ENCODE results near the gene NSG1. TPM values are rescaled to one million over a fixed set of nuclear protein-coding genes. Genes with fewer than 3 reads are reported as not detected.

Gene NSG1
- polyA plus RNA-seq, 2 of the 4 experiments (the other 2 are of a cell fraction), result 0.26 to 0.34 TPM

DNA sequence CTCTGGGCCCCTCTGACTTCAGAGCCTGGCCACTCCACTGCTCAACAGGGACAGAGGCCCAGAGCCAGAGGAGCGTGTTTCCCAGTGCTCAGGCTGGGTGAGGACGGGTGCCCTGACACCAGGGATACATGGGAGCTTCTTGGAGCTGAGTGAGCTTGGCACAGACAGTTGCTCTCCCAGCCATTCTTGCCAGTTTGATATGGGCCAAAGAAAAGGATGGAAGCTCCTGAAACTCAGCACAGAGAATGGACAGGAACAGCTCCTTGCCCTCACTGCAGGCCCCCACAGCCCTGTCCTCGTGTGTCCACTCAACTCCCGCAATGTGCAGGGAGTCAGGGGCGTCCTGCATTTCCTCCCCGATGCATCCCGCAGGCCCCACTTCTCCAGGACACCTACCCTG is 38.8 kb downstream of the NSG1 start:
- ATAC-seq, result no peak
- 77% methylated on average over 7 of the region's 7 CpGs for WGBS (ENCODE audit: missing lambda C conversion rate)
- FAIRE-seq, result no peak

DNA sequence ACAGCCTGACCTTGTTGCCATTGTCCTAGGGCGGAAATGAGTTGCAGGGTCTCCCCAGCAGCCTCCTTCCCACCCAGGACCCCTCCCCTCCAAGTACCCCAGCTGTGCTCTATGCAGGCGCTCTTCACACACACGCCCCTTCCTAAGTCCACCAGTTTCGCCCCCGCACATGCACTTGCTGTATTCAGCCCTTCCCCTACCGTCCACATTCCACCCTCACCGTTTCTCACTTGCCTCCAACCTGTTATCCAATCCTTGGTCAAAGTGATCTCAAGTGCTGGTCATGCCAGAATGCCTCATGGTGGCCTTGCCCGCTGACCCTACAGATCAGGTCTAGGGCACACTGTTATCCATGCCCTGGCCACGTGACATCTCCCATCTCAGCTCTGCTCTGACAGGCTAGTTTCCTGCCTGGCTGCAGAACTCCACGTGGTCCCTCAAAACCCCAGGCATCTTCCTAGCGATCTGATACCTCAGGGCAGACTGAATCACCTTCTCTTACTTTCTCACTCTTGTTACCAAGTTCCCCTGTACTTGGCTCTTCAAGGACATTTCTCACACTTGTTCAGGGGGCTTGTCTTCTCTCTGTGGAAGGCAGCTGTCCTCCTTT is 39.7 kb downstream of the NSG1 start:
- no peak for ATAC-seq
- no peak for DNase-seq (ENCODE audit: low read depth in 1 of 2, low spot score in 1 of 2)
- TF ChIP-seq HDAC2 (IDR thresholded peaks at IDR 0.05) (no peak), RCOR1 (IDR thresholded peaks at IDR 0.05; ENCODE audit: low read depth, low read length) (no peak), MAZ (IDR thresholded peaks at IDR 0.05; ENCODE audit: borderline replicate concordance, low read depth, low read length) (no peak), FOSB (CRISPR knock-in tag; IDR thresholded peaks at IDR 0.05) (no peak), ESRRA (IDR thresholded peaks at IDR 0.05; ENCODE audit: borderline replicate concordance, low read length) (no peak), RFX5 (IDR thresholded peaks at IDR 0.05) (no peak)
- TF ChIP-seq, protein P1, sequence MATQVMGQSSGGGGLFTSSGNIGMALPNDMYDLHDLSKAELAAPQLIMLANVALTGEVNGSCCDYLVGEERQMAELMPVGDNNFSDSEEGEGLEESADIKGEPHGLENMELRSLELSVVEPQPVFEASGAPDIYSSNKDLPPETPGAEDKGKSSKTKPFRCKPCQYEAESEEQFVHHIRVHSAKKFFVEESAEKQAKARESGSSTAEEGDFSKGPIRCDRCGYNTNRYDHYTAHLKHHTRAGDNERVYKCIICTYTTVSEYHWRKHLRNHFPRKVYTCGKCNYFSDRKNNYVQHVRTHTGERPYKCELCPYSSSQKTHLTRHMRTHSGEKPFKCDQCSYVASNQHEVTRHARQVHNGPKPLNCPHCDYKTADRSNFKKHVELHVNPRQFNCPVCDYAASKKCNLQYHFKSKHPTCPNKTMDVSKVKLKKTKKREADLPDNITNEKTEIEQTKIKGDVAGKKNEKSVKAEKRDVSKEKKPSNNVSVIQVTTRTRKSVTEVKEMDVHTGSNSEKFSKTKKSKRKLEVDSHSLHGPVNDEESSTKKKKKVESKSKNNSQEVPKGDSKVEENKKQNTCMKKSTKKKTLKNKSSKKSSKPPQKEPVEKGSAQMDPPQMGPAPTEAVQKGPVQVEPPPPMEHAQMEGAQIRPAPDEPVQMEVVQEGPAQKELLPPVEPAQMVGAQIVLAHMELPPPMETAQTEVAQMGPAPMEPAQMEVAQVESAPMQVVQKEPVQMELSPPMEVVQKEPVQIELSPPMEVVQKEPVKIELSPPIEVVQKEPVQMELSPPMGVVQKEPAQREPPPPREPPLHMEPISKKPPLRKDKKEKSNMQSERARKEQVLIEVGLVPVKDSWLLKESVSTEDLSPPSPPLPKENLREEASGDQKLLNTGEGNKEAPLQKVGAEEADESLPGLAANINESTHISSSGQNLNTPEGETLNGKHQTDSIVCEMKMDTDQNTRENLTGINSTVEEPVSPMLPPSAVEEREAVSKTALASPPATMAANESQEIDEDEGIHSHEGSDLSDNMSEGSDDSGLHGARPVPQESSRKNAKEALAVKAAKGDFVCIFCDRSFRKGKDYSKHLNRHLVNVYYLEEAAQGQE (IDR thresholded peaks at IDR 0.05), result no peak
- no peaks in the 10 kb centered on the region for H3K9me3 ChIP-seq
- no peak for FAIRE-seq
- H3K4me1 ChIP-seq, result no peaks in the 10 kb centered on the region
- H3K27ac ChIP-seq, result no peak overlapping the region
- H3K4me2 ChIP-seq, result no peak overlapping the region
- 93% methylated on average over 11 of the region's 11 CpGs for WGBS (ENCODE audit: missing lambda C conversion rate)
- CTCF ChIA-PET, result no interaction called here
- POLR2A ChIA-PET, result no interaction called here
- no peak overlapping the region for H3K4me3 ChIP-seq

More for the DNA sequence above, 38.8 kb downstream of the NSG1 start:
- H3K27ac ChIP-seq, result no peak overlapping the region
- H3K4me2 ChIP-seq, result no peak overlapping the region
- ChIA-PET CTCF (interaction anchor here (0.7 to 0.9 kb wide), 2 partner anchors 166 to 319 kb away, joined by 3 read pairs; no protein-coding TSS in a partner anchor), POLR2A (no interaction called here)
- no peak for DNase-seq (ENCODE audit: low read depth in 1 of 2, low spot score in 1 of 2)
- H3K9me3 ChIP-seq, result no peaks in the 10 kb centered on the region
- no peak for TF ChIP-seq ZFP36 (IDR thresholded peaks at IDR 0.05; ENCODE audit: borderline replicate concordance, partially characterized antibody)
- TF ChIP-seq, protein P2, sequence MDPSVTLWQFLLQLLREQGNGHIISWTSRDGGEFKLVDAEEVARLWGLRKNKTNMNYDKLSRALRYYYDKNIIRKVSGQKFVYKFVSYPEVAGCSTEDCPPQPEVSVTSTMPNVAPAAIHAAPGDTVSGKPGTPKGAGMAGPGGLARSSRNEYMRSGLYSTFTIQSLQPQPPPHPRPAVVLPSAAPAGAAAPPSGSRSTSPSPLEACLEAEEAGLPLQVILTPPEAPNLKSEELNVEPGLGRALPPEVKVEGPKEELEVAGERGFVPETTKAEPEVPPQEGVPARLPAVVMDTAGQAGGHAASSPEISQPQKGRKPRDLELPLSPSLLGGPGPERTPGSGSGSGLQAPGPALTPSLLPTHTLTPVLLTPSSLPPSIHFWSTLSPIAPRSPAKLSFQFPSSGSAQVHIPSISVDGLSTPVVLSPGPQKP (IDR thresholded peaks at IDR 0.05; ENCODE audit: low read depth, low read length), result no peak
- H3K4me3 ChIP-seq, result no peak overlapping the region
- no peaks in the 10 kb centered on the region for H3K4me1 ChIP-seq

DNA sequence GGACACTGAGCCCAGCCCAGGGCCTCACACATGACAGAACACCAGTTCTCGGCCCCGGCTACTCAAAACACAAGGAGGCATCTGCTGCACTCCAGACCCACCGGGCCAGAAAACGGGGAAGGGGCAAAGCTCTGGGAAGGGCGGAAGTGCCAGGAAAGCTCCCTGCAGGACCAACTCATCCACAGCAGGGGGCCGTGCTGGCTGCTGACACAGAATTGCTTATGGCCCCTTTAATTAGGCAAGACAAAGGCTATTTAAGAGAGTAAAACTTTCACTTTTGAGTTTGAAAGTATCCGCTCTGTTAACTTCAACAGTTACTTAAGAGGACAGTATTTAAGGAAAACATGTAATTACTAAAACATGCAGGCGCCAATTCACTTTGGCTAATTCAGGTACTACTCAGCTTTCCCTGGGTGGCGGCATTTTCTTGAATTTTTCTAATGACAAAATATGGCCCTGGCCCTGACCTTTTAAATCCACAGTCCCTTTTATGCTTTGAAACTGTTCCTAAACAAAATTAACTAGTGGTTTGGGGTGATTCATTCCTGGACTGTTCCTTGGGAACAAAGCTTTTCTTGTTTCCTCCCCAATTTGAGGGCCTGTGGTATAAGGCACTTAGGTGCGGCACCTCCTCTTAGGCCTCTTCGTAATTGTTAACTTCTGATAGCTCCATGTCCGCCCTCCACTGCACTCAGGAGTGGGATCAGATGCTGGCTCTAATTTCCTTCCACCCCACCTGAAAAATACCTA is 40.4 kb downstream of the NSG1 start:
- H3K4me1 ChIP-seq, result no peaks in the 10 kb centered on the region
- no peak for FAIRE-seq
- ChIA-PET POLR2A (no interaction called here), CTCF (no interaction called here)
- H3K27ac ChIP-seq, result no peak overlapping the region
- no peak overlapping the region for H3K4me3 ChIP-seq
- TF ChIP-seq MAFK (IDR thresholded peaks at IDR 0.05; ENCODE audit: partially characterized antibody) (no peak), JUN (IDR thresholded peaks at IDR 0.05) (no peak), HDAC2 (IDR thresholded peaks at IDR 0.05) (no peak), RCOR1 (IDR thresholded peaks at IDR 0.05; ENCODE audit: low read depth, low read length) (no peak), ESRRA (IDR thresholded peaks at IDR 0.05; ENCODE audit: borderline replicate concordance, low read length) (no peak), CBX2 (IDR thresholded peaks at IDR 0.05; ENCODE audit: borderline replicate concordance, low read depth) (no peak), MAZ (IDR thresholded peaks at IDR 0.05; ENCODE audit: borderline replicate concordance, low read depth, low read length) (no peak), POLR2AphosphoS2 (conservative IDR thresholded peaks at IDR 0.05; ENCODE audit: low read length) (no peak), FOXS1 (CRISPR knock-in tag; IDR thresholded peaks at IDR 0.05) (no peak)
- TF ChIP-seq, protein P3, sequence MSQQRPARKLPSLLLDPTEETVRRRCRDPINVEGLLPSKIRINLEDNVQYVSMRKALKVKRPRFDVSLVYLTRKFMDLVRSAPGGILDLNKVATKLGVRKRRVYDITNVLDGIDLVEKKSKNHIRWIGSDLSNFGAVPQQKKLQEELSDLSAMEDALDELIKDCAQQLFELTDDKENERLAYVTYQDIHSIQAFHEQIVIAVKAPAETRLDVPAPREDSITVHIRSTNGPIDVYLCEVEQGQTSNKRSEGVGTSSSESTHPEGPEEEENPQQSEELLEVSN (IDR thresholded peaks at IDR 0.05; ENCODE audit: borderline replicate concordance, low read depth), result no peak
- TF ChIP-seq, protein P4, sequence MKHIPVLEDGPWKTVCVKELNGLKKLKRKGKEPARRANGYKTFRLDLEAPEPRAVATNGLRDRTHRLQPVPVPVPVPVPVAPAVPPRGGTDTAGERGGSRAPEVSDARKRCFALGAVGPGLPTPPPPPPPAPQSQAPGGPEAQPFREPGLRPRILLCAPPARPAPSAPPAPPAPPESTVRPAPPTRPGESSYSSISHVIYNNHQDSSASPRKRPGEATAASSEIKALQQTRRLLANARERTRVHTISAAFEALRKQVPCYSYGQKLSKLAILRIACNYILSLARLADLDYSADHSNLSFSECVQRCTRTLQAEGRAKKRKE (CRISPR knock-in tag; IDR thresholded peaks at IDR 0.05; ENCODE audit: low read depth), result no peak
- TF ChIP-seq, protein P5, sequence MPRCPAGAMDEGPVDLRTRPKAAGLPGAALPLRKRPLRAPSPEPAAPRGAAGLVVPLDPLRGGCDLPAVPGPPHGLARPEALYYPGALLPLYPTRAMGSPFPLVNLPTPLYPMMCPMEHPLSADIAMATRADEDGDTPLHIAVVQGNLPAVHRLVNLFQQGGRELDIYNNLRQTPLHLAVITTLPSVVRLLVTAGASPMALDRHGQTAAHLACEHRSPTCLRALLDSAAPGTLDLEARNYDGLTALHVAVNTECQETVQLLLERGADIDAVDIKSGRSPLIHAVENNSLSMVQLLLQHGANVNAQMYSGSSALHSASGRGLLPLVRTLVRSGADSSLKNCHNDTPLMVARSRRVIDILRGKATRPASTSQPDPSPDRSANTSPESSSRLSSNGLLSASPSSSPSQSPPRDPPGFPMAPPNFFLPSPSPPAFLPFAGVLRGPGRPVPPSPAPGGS (IDR thresholded peaks at IDR 0.05), result no peak
- no peak overlapping the region for H3K4me2 ChIP-seq
- WGBS (ENCODE audit: missing lambda C conversion rate), result 92% methylated on average over 8 of the region's 12 CpGs
- no peaks in the 10 kb centered on the region for H3K9me3 ChIP-seq
- no peak for ATAC-seq
- no peak for DNase-seq (ENCODE audit: low read depth in 1 of 2, low spot score in 1 of 2)
